Lung (tissue), 12 donors: ENCODE data around the gene XIRP2. TPM values are rescaled to one million over a fixed set of nuclear protein-coding genes. Genes with fewer than 3 reads are reported as not detected.

Experiments
- ATAC-seq: fragments of 200-7000 bp; cut with Tn5 transposase; one replicate; pipeline ENCODE4 v1.9.1; 2020; ENCODE audit warnings: moderate number of reproducible peaks; ENCODE audit not compliant: insufficient read depth, low FRiP score
- DNase-seq, 3 donors: peaks; one replicate each; pipeline ENCODE4 v3.0.0-alpha.2; 2013 to 2017
- H3K27ac ChIP-seq, 2 donors: one replicate each; pipeline ENCODE4 v1.5.1; 2013; ENCODE audit warnings: mild to moderate bottlenecking in 2 of 2, moderate library complexity in 2 of 2, control low read depth in 1 of 2, inconsistent platforms in 1 of 2, low read depth in 1 of 2, low read length in 1 of 2
- H3K27me3 ChIP-seq, 3 donors: one replicate each; pipeline ENCODE4 v1.5.1; 2013; ENCODE audit warnings: low read length in 2 of 3; ENCODE audit not compliant: control insufficient read depth in 3 of 3, insufficient read depth in 3 of 3
- H3K36me3 ChIP-seq, 4 donors: one replicate each; pipeline ENCODE4 v1.5.1; 2013; ENCODE audit warnings: low read length in 4 of 4, mild to moderate bottlenecking in 1 of 4, moderate library complexity in 1 of 4; ENCODE audit not compliant: control insufficient read depth in 4 of 4, insufficient read depth in 4 of 4
- H3K4me1 ChIP-seq, 5 donors: one replicate each; pipeline ENCODE4 v1.5.1; 2013; ENCODE audit warnings: low read length in 5 of 5, mild to moderate bottlenecking in 2 of 5, moderate library complexity in 1 of 5; ENCODE audit not compliant: control insufficient read depth in 5 of 5, insufficient read depth in 5 of 5
- H3K4me3 ChIP-seq: one replicate; pipeline ENCODE4 v1.5.1; 2013; ENCODE audit warnings: mild to moderate bottlenecking, control low read depth, moderate library complexity
- H3K9ac ChIP-seq, 2 donors: one replicate each; pipeline ENCODE4 v1.5.1; 2013; ENCODE audit warnings: low read length in 2 of 2, control low read depth in 1 of 2; ENCODE audit not compliant: insufficient read depth in 1 of 2
- H3K9me3 ChIP-seq, 4 donors: one replicate each; pipeline ENCODE4 v1.5.1; 2013; ENCODE audit warnings: low read length in 3 of 4, mild to moderate bottlenecking in 1 of 4, moderate library complexity in 1 of 4; ENCODE audit not compliant: control insufficient read depth in 4 of 4, insufficient read depth in 3 of 4
- CTCF ChIP-seq: IDR thresholded peaks from 2 replicates; pipeline ENCODE4 v1.5.1; 2012; ENCODE audit warnings: mild to moderate bottlenecking; ENCODE audit errors: control extremely low read depth, extremely low read depth
- WGBS, 2 donors: extraction: QIAGEN DNeasy Blood & Tissue Kit; methylation state at CpG; one replicate each; pipeline ENCODE4 v1.1.7; 2013; 5-methylcytosine and 5-hydroxymethylcytosine counted together
- polyA plus RNA-seq, 2 donors: library from polyadenylated mRNA; stranded (reverse); fragments of 200-250 nt; gene quantifications; one replicate each; pipeline ENCODE4 v1.2.1, GENCODE V29; 2013
- total RNA-seq, 2 donors: library from RNA; depleted of rRNA in 1 of 2; stranded (reverse); fragments of >200 nt in 1 of 2; gene quantifications; one replicate each; pipeline ENCODE4 v1.2.1, GENCODE V29; 2014 to 2021
- donor health status: control.
- donor health status: control.
- donor health status: Bipolar disorder and iron deficiency.
- donor health status: healthy.
- donor health status: DM: yes; HTN: yes; CAD: no.

Gene XIRP2
- total and polyA plus RNA-seq, 4 donors, result 0.11 to 0.46 (median 0.14) TPM; not detected in 1

DNA sequence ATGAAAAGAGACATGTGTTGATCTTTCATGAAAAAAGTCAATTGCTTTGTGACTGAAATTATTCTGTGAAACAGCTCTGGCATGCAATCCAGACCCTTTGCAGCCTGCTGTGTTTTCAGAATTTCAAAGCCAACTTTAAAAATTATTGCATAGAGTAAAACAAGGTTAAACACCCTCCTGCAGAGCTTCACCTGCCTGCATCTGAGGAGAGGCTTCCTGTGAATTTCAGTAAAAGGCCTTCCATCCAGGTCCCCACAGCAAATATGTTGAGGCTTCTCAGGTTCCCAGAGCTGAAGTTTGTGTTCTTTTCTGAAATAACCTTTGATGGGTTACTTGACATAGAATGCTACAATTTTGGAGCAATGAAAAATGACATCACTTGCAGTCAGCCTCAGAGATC, 4.1 kb downstream of the XIRP2 start:
- ATAC-seq, result no peak
- no peaks in the 10 kb centered on the region for H3K4me1 ChIP-seq
- no peak overlapping the region for H3K4me3 ChIP-seq
- no peak for TF ChIP-seq CTCF
- H3K36me3 ChIP-seq, result no peaks in the 10 kb centered on the region
- no peak overlapping the region for H3K9ac ChIP-seq
- H3K27me3 ChIP-seq, result no peaks in the 10 kb centered on the region
- no peak overlapping the region for H3K27ac ChIP-seq
- DNase-seq, result no peak
- H3K9me3 ChIP-seq, result no peaks in the 10 kb centered on the region

GRCh38 chr2:166895243-166895642, 7.0 kb downstream of the XIRP2 start:
- WGBS, 2 donors, result 69 to 79% methylated on average over 2 of the region's 2 CpGs
- no peak for DNase-seq
- TF ChIP-seq CTCF, result no peak
- no peak for ATAC-seq
- Histone ChIP-seq H3K27me3 (no peaks in the 10 kb centered on the region), H3K36me3 (no peaks in the 10 kb centered on the region), H3K4me1 (no peaks in the 10 kb centered on the region), H3K4me3 (no peak overlapping the region), H3K9me3 (no peaks in the 10 kb centered on the region), H3K27ac (no peak overlapping the region), H3K9ac (no peak overlapping the region)

DNA sequence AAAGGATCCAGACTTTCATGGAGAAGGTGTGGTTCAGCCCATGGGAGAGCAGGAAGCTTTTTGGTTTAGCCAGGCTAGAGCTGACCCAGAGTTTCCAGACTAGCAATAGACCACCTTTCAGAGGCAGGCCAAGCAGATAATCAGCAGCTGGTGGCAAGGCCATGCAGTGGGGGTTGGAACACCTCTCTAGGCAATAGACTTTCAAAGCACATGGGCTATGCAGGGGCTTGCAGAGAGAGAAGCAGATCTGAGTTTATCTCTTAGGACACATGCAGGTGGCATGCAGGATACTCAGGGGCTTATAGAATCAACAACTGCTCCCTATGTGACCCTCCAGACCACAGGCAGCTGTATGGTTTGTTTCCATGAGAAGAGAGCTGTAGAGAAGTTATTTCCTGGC, 9.4 kb downstream of the XIRP2 start:
- H3K27ac ChIP-seq, result no peak overlapping the region
- H3K9ac ChIP-seq, result no peak overlapping the region
- H3K27me3 ChIP-seq, result no peaks in the 10 kb centered on the region
- H3K36me3 ChIP-seq, result no peaks in the 10 kb centered on the region
- ATAC-seq, result no peak
- no peak overlapping the region for H3K4me3 ChIP-seq
- no peaks in the 10 kb centered on the region for H3K9me3 ChIP-seq
- DNase-seq, result no peak
- peaks cover 0 to 2% (median 0%) of the 10 kb centered on the region in 5 donors for H3K4me1 ChIP-seq
- TF ChIP-seq CTCF, result no peak

DNA sequence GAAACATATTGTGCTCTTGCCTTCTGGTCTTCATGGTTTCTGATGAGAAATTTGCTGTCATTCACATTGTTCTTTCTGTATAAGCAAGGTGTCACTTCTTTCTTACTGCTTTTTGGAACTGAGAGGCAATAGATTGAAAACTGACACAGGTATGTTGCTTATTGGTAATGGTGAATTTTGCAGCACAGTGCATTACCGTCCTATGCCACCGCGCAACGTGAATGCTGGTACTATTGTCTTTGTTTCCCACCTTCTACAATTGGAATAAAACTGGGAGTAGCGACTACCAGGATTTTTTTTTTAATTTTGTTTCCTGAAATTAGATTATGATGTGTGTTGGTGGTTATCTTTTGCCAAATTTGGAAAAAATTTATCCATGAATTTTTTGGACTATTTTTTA, 11.4 kb downstream of the XIRP2 start:
- Histone ChIP-seq H3K36me3 (no peaks in the 10 kb centered on the region), H3K9ac (no peak overlapping the region), H3K4me3 (no peak overlapping the region), H3K4me1 (peaks cover 0 to 2% (median 0%) of the 10 kb centered on the region in 5 donors), H3K9me3 (no peaks in the 10 kb centered on the region), H3K27me3 (no peaks in the 10 kb centered on the region), H3K27ac (no peak overlapping the region)
- no peak for TF ChIP-seq CTCF
- DNase-seq (no peak), ATAC-seq (no peak)
- 96 to 97% methylated on average over 5 of the region's 5 CpGs for WGBS, 2 donors
